Suprapubic skin (tissue), 4 donors: ENCODE measurements around the gene MCC. TPM values are rescaled to one million over a fixed set of nuclear protein-coding genes. Genes with fewer than 3 reads are reported as not detected.

Source experiments
- DNase-seq, 2 donors: peaks; one replicate each; pipeline ENCODE4 v3.0.0-alpha.2; 2019; ENCODE audit warnings: low spot score in 2 of 2
- H3K27ac ChIP-seq: fragments of 200-600 bp; sonication (generic); one replicate; pipeline ENCODE4 v1.5.1; 2019
- H3K27me3 ChIP-seq: fragments of 200-600 bp; sonication (generic); one replicate; pipeline ENCODE4 v1.5.1; 2019
- H3K36me3 ChIP-seq: fragments of 200-600 bp; sonication (generic); one replicate; pipeline ENCODE4 v1.5.1; 2019
- H3K4me1 ChIP-seq: fragments of 200-600 bp; sonication (generic); one replicate; pipeline ENCODE4 v1.5.1; 2019
- H3K4me3 ChIP-seq: fragments of 200-600 bp; sonication (generic); one replicate; pipeline ENCODE4 v1.5.1; 2019; ENCODE audit warnings: mild to moderate bottlenecking
- H3K9me3 ChIP-seq: fragments of 200-600 bp; sonication (generic); one replicate; pipeline ENCODE4 v1.5.1; 2019
- CTCF ChIP-seq, 2 donors: fragments of 200-600 bp in 1 of 2; fragments of 450-650 bp in 1 of 2; sonication (generic) in 1 of 2; IDR thresholded peaks; one replicate each; pipeline ENCODE4 v1.5.1; 2016 to 2019; ENCODE audit warnings: antibody characterized with exemption in 2 of 2, mild to moderate bottlenecking in 1 of 2, moderate library complexity in 1 of 2
- EP300 ChIP-seq: sonication (generic); formaldehyde crosslinking; IDR thresholded peaks from one replicate; pipeline ENCODE4 v1.6.1; 2017; ENCODE audit warnings: antibody characterized with exemption
- POLR2A ChIP-seq, 2 donors: fragments of 450-650 bp; IDR thresholded peaks; one replicate each; pipeline ENCODE4 v1.6.1; 2017; ENCODE audit warnings: antibody characterized with exemption in 2 of 2, mild to moderate bottlenecking in 2 of 2, moderate library complexity in 2 of 2
- POLR2AphosphoS5 ChIP-seq, 3 donors: sonication (generic); formaldehyde crosslinking; IDR thresholded peaks; one replicate each; pipeline ENCODE4 v1.6.1; 2017; ENCODE audit warnings: antibody characterized with exemption in 3 of 3
- WGBS: methylation state at CpG from one replicate; pipeline ENCODE4 v1.1.5; 2018; 5-methylcytosine and 5-hydroxymethylcytosine counted together
- total RNA-seq, 4 donors: library from RNA; depleted of rRNA; stranded (reverse); fragments of >200 nt; gene quantifications; one replicate each; pipeline ENCODE4 v1.1.0, GENCODE V29; 2016

Gene MCC
- total RNA-seq, 4 donors from 2014 or later: 67.7 to 105 (median 86.6) TPM

DNA sequence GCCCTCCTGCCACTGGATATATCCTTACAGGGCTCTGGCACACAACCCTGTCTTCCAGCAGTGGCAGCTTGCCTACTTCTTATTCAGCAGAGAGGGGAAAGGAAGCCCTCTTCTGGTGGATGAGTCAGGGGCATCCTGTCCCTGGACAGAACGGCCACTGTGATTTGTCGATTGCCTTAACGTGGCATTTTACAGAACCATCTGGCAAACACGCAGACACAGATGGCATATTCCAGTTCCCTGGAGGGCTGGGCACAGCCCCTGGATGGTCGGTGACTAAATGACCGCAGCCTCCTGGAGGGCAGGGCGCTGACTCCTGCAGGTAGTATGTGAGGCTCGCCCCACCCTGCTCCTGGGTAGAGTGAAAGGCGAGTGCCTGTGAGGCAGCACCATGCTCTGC, 449.5 kb downstream of the MCC start:
- TF ChIP-seq CTCF (IDR thresholded peaks at IDR 0.05) (no peak), POLR2AphosphoS5 (IDR thresholded peaks at IDR 0.05) (no peak), POLR2A (IDR thresholded peaks at IDR 0.05) (no peak), EP300 (no peak)
- H3K9me3 ChIP-seq: no peaks in the 10 kb centered on the region
- 81% methylated on average over 6 of the region's 9 CpGs for WGBS
- H3K4me1 ChIP-seq: no peaks in the 10 kb centered on the region
- H3K4me3 ChIP-seq: no peak overlapping the region
- H3K27ac ChIP-seq: no peak overlapping the region
- H3K36me3 ChIP-seq: peaks cover 55% of the 10 kb centered on the region
- no peak for DNase-seq
- no peaks in the 10 kb centered on the region for H3K27me3 ChIP-seq

GRCh38 chr5:113038136-113038535, 450.1 kb downstream of the MCC start:
- Histone ChIP-seq H3K27ac (no peak overlapping the region), H3K4me3 (no peak overlapping the region), H3K36me3 (peaks cover 55% of the 10 kb centered on the region), H3K4me1 (no peaks in the 10 kb centered on the region), H3K27me3 (no peaks in the 10 kb centered on the region), H3K9me3 (no peaks in the 10 kb centered on the region)
- no peak for TF ChIP-seq EP300
- no peak for TF ChIP-seq POLR2AphosphoS5 (IDR thresholded peaks at IDR 0.05)
- no peak for TF ChIP-seq CTCF (IDR thresholded peaks at IDR 0.05)
- TF ChIP-seq POLR2A (IDR thresholded peaks at IDR 0.05): no peak
- 100% methylated on average over 1 of the region's 1 CpG for WGBS
- DNase-seq: no peak

- H3K4me3 ChIP-seq: no peak overlapping the region
- no peak for DNase-seq
- H3K9me3 ChIP-seq: no peaks in the 10 kb centered on the region
- WGBS: 100% methylated on average over 1 of the region's 1 CpG
- peaks cover 54% of the 10 kb centered on the region for H3K36me3 ChIP-seq
- TF ChIP-seq EP300 (no peak), POLR2AphosphoS5 (IDR thresholded peaks at IDR 0.05) (no peak), CTCF (IDR thresholded peaks at IDR 0.05) (no peak), POLR2A (IDR thresholded peaks at IDR 0.05) (no peak)
- H3K27ac ChIP-seq: no peak overlapping the region
- no peaks in the 10 kb centered on the region for H3K4me1 ChIP-seq
- H3K27me3 ChIP-seq: no peaks in the 10 kb centered on the region
These were observed 451.4 kb downstream of the MCC start for GRCh38 chr5:113036826-113037225.

DNA sequence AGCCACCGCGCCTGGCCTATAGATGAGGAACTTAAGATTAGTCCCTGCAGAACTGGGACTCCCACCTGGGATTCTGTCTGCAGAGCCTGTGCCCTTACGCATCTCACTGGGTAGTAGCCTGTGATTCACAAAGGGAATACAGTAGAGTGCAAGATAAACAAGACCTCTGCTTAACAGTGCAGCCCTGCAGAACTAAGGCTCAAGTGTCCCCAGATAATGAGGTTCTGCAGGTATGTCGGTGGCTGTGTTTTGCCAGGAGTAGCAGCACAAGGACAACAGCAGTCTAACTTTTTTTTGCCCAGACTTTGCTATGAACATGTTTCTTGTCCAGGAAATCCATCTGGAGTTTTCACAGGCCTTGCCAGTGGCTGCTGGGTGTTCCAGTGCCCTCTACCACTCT, 451.9 kb downstream of the MCC start:
- Histone ChIP-seq H3K27me3 (no peaks in the 10 kb centered on the region), H3K4me3 (no peak overlapping the region), H3K27ac (no peak overlapping the region), H3K36me3 (peaks cover 49% of the 10 kb centered on the region), H3K9me3 (no peaks in the 10 kb centered on the region), H3K4me1 (no peaks in the 10 kb centered on the region)
- 96% methylated on average over 4 of the region's 4 CpGs for WGBS
- DNase-seq: no peak
- TF ChIP-seq POLR2AphosphoS5 (IDR thresholded peaks at IDR 0.05) (no peak), CTCF (IDR thresholded peaks at IDR 0.05) (no peak), POLR2A (IDR thresholded peaks at IDR 0.05) (no peak), EP300 (no peak)

DNA sequence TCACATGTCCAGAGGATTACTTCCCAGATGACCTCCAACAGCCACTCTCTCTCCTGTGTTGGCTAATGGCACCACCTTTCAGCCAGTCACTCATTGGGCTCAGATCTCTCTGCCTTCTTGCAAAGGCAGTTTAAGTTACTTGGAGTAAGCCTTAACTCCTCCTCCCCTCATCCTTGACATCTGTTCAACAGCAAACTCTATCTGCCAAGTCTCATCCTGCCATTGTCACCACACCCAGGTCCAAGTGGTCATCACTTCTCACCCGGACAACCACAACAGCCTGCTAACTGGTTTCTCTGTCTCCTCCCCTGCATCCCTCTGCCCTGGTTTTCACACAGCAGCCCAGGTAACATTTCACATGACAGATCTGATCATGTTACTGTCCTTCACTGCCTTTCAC, 453.2 kb downstream of the MCC start:
- H3K36me3 ChIP-seq: peaks cover 45% of the 10 kb centered on the region
- H3K27ac ChIP-seq: no peak overlapping the region
- WGBS: 76% methylated on average over 1 of the region's 1 CpG
- no peak for TF ChIP-seq POLR2A (IDR thresholded peaks at IDR 0.05)
- no peak for TF ChIP-seq POLR2AphosphoS5 (IDR thresholded peaks at IDR 0.05)
- TF ChIP-seq CTCF (IDR thresholded peaks at IDR 0.05): no peak
- TF ChIP-seq EP300: no peak
- no peak overlapping the region for H3K4me3 ChIP-seq
- H3K4me1 ChIP-seq: no peaks in the 10 kb centered on the region
- DNase-seq: no peak
- H3K27me3 ChIP-seq: no peaks in the 10 kb centered on the region
- no peaks in the 10 kb centered on the region for H3K9me3 ChIP-seq
